HPDE6-E6E7 (cell line): ENCODE results near the gene RHBDF1.
"Not testable (repeated sequence)": the region's sequence is repeated elsewhere in the genome, so short reads cannot be mapped to it uniquely, and the experiment has no call there.

Experiments used
- DNase-seq: peaks from one replicate; pipeline ENCODE4 v3.0.0; 2011; ENCODE audit warnings: missing footprints; ENCODE audit errors: extremely low spot score

The RHBDF1 gene

DNA sequence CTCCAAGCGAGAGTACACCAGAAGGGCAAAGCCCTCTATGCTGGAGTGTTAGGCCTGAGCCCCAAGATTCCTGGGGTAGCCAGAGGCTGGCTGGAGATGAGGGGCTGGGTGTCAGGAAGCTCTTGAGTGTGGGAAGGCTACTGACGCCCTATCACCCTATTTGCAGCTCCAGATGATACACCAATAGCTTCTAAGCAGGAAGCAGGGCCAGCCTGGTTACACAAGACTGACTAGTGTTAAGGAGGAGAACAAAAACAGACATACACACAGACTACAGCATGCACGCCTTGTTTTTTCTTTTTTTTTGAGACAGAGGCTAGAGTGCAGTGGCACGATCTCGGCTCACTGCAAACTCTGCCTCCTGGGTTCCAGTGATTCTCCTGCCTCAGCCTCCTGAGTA, 34.9 kb downstream of the RHBDF1 start:
- no peak for DNase-seq

DNA sequence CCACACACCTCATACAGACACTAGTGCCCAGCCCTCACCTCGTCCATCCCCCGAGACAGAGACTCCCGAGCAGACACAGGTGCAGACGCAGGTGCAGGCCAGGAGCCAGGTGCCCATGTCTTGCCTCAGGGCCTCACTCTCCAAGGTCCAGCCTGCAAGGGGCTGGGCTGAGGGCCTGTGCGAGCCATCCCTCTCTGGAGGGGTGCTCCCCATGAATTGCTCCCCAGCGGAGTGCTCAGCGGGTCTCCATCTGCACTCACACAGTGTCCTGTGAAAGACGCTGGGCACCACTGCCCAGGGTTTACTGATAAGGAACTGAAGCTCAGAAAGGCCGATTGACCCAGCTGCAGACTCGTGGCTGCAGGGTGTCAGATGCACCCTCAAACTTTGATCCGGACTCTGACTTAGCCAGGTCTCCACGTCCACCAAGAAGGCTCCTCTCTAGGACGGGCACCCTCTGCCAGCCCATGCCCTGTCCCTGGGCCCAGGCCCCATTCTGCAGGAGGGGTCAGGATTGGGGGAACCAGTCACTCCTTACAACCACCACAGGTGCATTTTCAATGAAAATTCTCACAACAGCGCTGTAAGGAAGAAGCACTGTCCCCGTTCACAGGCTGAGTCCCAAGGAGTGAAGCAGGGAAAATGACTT, 36.0 kb downstream of the RHBDF1 start:
- no peak for DNase-seq

DNA sequence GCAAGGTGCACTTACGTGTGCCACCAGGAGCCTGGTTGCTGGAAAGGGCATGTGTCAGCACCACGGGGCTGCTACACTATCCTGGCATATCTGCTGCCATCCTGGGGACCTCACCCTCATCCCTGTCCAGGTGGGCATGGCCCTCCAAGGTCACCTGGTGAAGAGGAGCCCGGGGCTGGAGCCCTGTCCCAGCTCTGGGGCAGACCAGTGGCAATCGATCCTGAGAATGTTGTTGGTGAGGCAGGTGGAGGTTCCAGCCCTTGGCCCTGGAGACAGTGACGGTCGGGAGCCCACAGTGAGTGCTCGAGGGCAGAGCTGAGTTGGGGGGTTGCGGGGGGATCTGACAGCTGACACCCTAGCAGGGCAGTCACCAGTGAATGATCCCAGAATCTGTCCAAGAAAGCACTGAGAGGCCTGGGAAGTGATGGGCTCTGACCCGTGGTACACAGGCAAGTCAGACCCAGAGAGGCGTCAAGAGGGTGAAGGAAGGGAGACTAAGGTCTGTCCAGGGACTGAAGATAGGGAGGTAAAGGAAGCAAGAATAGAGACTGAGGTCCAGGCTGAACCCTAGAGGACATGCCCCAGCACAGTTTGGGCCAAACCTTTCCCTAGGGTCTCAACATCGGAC, 36.6 kb downstream of the RHBDF1 start:
- no peak for DNase-seq

DNA sequence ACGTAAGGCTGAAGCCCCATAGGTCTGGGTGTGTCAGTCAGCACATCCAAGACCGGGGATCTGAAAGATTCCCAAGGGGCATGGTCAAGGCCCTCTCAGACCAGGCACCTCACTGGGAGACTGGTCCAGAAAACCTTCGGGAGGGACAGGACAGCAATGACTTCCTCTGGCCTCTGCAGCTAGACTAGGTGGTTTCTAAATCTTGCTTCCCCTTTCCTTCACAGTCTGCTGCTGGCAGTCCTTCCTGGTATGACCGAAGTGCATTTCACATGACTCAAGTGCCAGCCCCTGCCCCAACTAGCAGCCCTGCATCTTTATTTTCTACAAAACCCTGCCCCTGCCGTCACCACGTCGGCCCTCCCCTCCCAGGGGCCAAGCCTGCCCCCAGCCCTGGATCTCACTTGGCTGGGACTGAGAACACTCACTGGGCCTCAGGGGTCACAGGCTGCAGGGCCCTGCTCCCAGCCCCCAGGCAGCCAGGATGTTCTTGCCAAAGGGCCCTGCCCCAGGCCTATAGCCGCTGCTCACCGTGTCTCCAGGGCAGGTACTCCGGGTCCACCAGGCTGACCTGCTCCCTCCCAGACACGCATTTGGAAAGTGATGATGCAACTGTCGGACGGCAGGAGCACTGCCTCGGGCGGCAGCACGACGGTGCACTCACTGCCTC, 37.3 kb downstream of the RHBDF1 start:
- no peak for DNase-seq

DNA sequence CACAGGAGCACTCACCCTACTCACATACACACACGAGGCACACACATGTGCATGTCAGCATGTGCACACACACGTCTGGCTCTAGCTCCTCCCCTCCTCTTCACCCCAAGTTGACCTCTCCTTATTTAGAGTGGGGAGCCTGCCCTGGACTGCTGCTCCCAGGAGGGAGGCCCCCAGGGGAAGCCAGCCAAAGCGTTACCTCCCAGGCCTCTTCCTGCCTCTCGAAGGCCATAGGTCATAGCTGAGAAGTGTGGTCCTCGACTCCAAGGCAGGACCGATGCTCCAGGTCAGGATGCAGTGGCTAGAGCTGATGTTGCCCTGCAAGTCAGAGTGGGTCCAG, 37.8 kb downstream of the RHBDF1 start:
- no peak for DNase-seq

DNA sequence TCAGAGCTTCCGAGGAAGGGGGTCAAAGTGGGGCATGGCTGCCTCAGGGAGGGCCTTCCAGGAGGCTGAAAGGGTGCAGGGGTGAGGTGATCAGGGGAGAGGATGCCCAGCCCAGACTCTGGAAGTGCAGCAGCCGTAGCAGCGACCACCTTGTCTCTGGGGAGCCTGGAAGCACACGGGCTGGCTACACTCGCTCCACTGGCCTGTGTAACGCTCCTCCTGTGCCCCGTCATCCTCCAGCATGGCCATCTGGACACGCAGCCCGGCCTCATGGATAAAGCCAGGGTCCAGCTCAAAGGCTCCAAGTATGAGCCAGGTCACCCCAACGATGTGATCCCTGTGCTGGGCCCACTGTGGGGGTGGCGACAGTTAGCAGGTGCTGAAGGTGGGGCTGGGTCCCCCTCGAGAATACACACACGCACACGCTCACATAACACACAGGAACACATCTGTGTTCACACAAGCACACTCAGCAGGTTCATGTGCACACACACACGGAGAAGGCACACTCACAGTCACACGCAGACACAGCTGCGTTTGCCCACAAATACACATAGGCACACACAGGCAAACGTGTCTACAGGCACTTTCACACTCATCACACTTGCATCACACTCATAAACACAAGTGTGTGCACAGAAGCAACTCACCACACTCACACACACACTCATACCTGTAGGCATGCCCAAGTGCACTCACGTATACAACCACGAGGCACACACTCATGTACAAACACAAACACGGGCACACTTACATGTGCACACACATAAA, 38.4 kb downstream of the RHBDF1 start:
- no peak for DNase-seq

DNA sequence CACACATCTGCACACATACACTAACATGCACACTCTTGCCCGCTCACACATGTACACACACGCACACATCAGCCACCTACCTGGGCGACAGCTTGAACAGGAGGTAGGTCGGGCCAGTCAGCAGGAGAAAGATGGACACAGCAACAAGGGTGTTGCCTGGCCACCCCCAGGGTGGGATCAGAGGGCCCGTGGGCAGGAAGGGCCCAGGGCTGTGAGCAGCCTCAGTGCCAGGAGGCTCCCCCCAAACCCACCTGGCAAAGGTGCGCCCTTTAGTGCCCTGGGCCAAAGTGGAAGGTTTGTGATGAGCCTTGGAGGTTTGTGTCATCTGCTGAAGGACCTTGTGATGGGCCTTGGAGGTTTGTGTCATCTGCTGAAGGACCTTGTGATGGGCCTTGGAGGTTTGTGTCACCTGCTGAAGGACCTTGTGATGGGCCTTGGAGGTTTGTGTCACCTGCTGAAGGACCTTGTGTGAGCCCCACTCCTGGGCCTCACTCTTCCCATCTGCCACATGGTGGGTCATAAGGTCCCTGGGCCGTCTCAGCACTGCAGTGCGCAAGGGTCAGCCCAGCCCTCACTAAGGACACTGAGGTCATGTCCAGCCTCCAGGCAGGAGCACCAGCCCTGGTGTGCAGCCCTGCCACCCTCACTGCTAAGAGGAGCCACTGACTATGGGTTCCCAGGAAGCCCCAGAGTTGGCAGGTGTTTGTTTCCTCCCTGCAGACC, 39.1 kb downstream of the RHBDF1 start:
- not testable (repeated sequence) for DNase-seq

DNA sequence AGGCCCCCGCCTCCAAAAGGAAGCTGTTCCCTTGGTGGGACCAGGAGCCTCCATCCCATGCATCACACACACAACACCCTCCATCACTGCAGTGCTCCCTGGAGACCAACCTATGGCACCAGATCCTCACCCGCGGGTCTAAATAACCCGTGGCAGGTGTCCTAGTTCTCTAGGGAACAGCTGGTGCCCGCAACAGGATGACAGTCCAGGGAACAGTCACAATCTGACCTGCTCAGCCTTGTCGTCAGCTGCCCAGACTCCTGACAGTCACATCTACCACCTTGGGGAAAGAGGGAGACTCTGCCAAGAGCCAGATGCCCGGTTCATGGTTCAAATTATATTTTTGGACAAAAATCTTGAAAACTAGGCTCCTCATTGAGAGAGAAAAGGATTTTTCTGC, 41.8 kb downstream of the RHBDF1 start:
- not testable (repeated sequence) for DNase-seq

DNA sequence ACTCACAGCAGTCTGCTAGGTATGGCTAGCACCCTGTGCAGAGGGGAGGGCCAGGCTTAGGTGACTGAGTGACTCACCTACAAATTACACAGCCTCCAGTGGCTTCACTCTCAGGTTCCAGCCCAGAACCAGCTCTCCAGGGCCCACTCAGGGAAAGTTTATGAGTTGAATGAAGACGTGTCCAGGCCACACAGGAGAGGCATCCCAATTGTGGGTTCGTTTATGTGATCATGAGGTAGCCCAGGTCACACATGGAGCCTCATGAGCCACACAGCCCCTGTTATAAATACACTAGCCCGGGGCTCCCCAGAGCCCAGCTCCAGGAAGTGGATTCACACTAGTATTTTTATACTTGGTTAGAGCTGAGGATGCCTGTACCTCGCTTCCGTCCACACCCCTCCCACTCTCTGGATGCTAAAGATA, 46.5 kb downstream of the RHBDF1 start:
- DNase-seq = not testable (repeated sequence)

DNA sequence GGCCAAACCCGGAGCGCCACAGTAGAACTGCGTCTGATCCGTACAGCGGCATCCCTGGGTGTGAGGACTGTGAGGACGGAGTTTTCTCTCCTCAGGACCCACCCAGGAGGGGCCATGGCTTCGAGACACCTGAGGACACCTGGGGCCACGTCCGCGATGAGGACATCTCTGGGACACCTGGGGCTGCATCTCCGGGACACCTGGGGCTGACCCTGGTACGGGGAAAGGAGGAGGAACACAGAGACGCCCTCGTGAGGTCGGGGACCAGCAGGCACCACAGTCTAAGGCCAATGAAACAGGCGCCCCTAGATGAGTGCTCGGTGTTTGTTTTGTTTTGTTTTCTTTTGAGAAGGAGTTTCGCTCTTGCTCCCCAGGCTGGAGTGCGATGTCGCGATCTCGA, 48.3 kb downstream of the RHBDF1 start:
- DNase-seq = not testable (repeated sequence)

DNA sequence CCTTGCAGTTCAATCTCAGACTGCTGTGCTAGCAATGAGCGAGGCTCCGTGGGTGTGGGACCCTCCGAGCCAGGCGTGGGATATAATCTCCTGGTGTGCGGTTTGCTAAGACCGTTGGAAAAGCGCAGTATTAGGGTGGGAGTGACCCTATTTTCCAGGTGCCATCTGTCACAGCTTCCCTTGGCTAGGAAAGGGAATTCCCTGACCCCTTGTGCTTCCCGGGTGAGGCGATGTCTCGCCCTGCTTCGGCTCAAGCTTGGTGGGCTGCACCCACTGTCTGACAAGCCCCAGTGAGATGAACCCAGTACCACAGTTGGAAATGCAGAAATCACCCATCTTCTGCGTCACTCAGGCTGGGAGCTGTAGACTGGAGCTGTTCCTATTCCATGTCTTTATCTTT, 51.5 kb downstream of the RHBDF1 start:
- DNase-seq = not testable (repeated sequence)

DNA sequence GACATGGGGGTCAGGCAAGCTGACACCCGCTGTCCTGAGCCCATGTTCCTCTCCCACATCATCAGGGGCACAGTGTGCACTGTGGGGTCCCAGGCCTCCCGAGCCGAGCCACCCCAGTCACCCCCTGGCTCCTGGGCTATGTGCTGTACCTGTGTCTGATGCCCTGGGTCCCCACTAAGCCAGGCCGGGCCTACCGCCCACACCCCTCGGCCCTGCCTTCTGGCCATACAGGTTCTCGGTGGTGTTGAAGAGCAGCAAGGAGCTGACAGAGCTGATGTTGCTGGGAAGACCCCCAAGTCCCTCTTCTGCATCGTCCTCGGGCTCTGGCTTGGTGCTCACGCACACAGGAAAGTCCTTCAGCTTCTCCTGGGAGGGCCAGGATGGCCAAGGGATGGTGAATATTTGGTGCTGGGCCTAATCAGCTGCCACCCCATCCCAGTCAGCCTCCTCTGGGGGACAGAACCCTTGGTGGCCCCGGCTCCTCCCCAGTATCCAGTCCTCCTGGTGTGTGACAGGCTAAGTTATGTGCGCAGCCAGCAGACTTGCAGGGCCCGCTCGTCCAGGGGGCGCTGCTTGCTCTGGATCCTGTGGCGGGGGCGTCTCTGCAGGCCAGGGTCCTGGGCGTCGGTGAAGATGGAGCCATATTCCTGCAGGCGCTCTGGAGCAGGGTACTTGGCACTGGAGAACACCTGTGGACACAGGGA, 55.2 kb downstream of the RHBDF1 start:
- DNase-seq = not testable (repeated sequence)

DNA sequence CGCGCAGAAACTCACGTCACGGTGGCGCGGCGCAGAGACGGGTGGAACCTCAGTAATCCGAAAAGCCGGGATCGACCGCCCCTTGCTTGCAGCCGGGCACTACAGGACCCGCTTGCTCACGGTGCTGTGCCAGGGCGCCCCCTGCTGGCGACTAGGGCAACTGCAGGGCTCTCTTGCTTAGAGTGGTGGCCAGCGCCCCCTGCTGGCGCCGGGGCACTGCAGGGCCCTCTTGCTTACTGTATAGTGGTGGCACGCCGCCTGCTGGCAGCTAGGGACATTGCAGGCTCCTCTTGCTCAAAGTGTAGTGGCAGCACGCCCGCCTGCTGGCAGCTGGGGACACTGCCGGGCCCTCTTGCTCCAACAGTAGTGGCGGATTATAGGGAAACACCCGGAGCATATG, 61.7 kb downstream of the RHBDF1 start:
- not testable (repeated sequence) for DNase-seq

DNA sequence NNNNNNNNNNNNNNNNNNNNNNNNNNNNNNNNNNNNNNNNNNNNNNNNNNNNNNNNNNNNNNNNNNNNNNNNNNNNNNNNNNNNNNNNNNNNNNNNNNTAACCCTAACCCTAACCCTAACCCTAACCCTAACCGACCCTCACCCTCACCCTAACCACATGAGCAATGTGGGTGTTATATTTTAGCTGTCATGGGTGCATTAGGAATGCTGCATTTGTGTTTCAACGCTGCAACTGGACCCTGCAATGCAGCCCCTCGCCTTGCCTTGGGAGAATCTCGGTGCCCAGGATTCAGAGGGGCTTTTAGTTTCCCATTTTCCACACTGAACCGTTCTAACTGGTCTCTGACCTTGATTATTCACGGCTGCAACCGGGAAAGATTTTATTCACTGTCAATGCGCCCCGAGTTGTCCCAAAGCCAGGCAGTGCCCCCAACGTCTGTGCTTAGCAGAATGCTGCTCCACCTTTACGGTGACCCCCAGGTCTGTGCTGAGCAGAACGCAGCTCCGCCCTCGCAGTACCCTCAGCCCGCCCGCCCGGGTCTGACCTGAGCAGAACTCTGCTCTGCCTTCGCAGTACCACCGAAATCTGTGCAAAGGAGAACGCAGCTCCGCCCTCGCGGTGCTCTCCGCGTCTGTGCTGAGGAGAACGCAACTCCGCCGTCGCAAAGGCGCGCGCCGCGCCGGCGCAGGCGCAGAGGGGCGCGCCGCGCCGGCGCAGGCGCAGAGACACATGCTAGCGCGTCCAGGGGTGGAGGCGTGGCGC, 62.3 kb downstream of the RHBDF1 start:
- DNase-seq = no peak
